Adipocyte (in vitro differentiated cells): ENCODE data around the gene PERM1.
"Not testable (repeated sequence)": the region's sequence is repeated elsewhere in the genome, so short reads cannot be mapped to it uniquely, and the experiment has no call there.

Experiments used
- DNase-seq: peaks from one replicate; pipeline ENCODE4 v3.0.0-alpha.2; 2015; ENCODE audit warnings: low read depth
- H3K27me3 ChIP-seq: replicated peaks from 2 replicates; pipeline ENCODE4 v1.7.0; 2013; ENCODE audit warnings: mild to moderate bottlenecking, low read length, moderate library complexity; ENCODE audit not compliant: control insufficient read depth, insufficient read depth
- H3K36me3 ChIP-seq: 2 replicates; pipeline ENCODE4 v1.7.0; 2013; ENCODE audit warnings: low read length, mild to moderate bottlenecking, moderate library complexity; ENCODE audit not compliant: control insufficient read depth, insufficient read depth, severe bottlenecking
- H3K4me1 ChIP-seq: 2 replicates; pipeline ENCODE4 v1.7.0; 2013; ENCODE audit warnings: mild to moderate bottlenecking, low read length, moderate library complexity; ENCODE audit not compliant: control insufficient read depth, insufficient read depth
- H3K4me3 ChIP-seq: 2 replicates; pipeline ENCODE4 v1.7.0; 2013; ENCODE audit warnings: mild to moderate bottlenecking, low read length, moderate library complexity
- H3K9ac ChIP-seq: 2 replicates; pipeline ENCODE4 v1.7.0; 2013; ENCODE audit warnings: mild to moderate bottlenecking, low read length, moderate library complexity
- H3K9me3 ChIP-seq: 2 replicates; pipeline ENCODE4 v1.7.0; 2013; ENCODE audit warnings: mild to moderate bottlenecking, low read length, moderate library complexity; ENCODE audit not compliant: control insufficient read depth

PERM1 gene

DNA sequence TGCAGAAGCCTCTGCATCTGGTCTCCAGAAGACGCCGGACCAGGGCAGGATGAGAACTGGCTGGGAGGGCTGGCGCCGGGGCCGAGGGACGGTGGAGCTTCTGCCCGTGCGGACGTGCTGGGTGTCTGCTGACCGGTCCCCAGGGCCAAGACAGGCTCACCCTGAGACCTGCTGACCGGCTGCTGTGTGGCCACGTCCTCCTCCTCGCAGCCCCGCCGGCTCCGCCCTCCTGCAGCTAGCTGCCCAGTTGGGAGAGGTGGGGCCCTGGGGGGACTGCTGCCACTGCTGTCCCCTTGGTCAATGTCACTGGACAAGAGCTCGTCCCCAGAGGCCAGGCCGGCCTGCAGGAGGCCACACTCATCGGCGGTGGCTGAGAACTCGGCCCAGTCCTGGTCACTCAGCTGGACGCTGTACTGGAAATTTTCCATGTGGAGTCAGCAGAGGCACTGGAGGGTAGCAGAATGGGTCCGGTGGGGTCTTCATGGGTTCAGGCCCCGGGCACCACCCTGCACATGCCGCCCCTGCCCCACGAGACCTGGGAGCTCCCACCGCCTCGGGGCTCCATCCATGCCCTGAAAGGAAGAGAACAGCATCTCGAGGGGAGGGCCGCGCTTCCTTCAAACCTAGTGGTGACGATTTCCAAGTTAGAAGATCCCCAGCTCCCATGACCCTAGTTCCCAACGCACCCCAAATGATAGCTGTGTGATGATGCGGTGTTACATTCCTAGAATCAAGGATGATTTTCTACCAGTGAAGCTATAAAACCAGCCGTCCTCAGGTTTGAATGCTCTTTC, 1.1 kb downstream of the PERM1 start:
- H3K9me3 ChIP-seq = no peaks in the 10 kb centered on the region
- no peaks in the 10 kb centered on the region for H3K4me1 ChIP-seq
- H3K9ac ChIP-seq = no peak overlapping the region
- peaks cover 55% of the 10 kb centered on the region for H3K27me3 ChIP-seq
- DNase-seq = no peak
- H3K4me3 ChIP-seq = no peak overlapping the region
- no peaks in the 10 kb centered on the region for H3K36me3 ChIP-seq

DNA sequence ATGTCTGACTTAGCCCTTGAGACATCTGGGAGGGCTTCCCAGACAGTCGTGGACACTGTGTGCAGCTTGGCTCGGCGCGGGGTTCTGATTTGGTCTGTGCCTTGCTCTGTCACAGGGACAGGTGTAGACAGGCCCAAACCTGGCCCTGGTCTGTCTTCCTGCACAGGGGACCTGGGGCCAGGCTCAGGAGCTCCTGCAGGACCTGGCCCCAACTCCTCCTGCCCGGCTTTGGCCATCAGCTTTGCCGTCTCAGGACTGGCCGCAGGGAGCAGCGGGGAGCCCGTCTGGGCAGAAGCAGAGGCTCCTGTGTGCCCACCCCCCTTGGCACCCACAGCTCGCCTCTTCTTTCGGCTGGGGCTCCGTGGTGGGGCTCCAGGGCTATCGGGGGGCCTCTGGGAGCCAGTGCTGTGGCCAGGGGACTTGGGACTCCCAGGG, 1.7 kb downstream of the PERM1 start:
- H3K27me3 ChIP-seq = peaks cover 55% of the 10 kb centered on the region

DNA sequence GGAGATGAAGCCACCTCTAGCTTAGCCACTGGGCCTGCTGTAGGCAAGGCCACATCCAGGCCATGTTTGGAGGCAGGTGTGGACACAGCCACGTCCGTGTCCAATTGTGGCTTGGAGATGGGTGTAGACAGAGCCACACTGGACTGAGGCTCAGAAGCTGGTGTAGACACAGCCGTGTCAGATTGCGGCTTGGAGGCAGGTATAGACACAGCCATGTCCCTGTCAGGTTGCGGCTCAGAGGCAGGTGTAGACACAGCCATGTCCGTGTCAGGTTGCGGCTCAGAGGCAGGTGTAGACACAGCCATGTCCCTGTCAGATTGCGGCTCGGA, 2.2 kb downstream of the PERM1 start:
- no peaks in the 10 kb centered on the region for H3K9me3 ChIP-seq
- peaks cover 55% of the 10 kb centered on the region for H3K27me3 ChIP-seq
- H3K4me1 ChIP-seq = no peaks in the 10 kb centered on the region
- no peak overlapping the region for H3K9ac ChIP-seq
- no peak overlapping the region for H3K4me3 ChIP-seq
- DNase-seq = no peak
- no peaks in the 10 kb centered on the region for H3K36me3 ChIP-seq

More for the DNA sequence above, 1.7 kb downstream of the PERM1 start:
- H3K9ac ChIP-seq = no peak overlapping the region
- no peak overlapping the region for H3K4me3 ChIP-seq
- no peaks in the 10 kb centered on the region for H3K9me3 ChIP-seq
- DNase-seq = no peak
- H3K4me1 ChIP-seq = no peaks in the 10 kb centered on the region
- H3K36me3 ChIP-seq = no peaks in the 10 kb centered on the region

DNA sequence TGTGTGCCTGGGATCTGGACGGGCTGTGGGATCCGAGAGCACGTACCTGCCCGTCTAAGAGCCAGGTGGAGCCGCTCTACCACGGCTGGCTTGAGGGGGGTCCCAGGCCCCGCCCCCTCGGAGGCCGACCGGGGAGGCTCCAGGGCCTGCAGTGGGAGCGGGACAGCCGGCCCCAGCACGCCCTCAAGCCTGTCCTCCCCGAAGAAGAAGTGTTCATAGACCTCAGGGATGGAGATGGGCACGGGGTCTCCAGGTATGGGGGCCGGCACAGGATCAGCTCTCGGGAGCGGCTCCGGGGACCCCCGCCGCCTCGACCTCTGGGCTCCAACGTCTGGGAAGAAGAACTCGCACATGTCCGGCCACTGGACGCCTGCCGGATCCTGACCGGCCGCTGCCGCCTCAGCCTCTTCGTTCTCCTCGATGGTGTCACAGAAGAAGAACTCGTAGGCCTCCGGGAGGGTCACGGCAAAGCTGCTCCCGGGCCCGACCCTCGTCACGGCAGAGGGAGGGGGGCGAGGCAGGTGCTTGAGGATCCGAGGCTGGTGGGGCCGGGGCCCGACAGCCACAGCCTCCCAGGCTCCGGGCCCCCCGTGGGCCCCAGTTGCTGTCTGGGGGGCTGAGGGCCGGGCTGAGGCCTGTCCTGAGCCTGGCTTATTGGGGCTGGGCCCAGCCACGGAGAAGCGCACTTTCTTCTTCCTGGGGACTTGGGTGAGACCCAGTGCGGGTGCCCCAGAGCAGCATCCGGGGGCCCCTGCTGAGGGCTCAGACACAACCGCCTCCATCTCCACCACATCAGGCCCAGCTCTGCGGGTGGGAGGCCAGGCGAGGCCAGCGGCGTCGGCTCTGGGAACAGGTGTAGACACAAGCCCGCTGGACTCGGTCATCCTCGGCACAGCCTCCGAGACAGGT, 2.8 kb downstream of the PERM1 start:
- peaks cover 56% of the 10 kb centered on the region for H3K27me3 ChIP-seq
- H3K9me3 ChIP-seq = no peaks in the 10 kb centered on the region
- DNase-seq = no peak
- H3K4me1 ChIP-seq = no peaks in the 10 kb centered on the region
- no peaks in the 10 kb centered on the region for H3K36me3 ChIP-seq
- no peak overlapping the region for H3K9ac ChIP-seq
- H3K4me3 ChIP-seq = no peak overlapping the region

DNA sequence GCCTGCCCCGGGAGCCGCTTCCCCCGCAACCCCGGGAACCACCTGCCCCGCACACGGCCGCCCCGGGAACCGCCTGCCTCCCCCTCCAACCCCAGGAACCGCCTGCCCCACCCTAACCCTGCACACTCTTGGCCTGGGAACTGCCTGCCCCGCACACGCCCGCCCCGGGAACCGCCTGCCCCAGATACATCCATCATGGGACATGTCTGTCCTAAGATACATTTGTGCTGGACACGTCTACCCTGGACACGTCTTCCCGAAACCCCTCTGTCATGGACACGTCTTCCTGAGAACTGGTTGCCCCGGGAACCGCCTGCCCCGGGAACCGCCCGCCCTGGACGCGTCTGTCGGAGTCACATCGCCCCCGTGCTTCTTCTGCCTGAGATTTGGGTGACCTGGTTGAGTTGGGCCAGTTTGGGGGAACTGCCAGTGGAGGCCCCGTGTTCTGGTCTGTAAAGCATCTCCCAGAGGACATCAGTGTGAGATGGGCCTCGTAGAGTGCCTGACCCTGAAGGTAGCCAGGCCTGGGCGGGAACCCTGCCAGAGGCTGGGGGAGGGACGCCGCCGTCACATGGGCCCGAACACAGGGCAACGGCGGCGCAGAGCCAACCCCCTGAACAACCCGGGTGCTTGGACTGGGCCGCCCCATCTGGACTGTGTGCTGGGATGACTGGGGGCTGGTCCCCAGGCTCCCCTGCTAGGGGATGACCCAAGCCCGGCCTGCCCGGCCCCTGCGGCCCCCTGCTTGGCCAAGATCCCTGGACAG, 3.6 kb downstream of the PERM1 start:
- Histone ChIP-seq H3K4me3 (no peak overlapping the region), H3K4me1 (no peaks in the 10 kb centered on the region), H3K36me3 (no peaks in the 10 kb centered on the region), H3K9ac (no peak overlapping the region), H3K9me3 (no peaks in the 10 kb centered on the region), H3K27me3 (peaks cover 55% of the 10 kb centered on the region)
- DNase-seq = no peak

DNA sequence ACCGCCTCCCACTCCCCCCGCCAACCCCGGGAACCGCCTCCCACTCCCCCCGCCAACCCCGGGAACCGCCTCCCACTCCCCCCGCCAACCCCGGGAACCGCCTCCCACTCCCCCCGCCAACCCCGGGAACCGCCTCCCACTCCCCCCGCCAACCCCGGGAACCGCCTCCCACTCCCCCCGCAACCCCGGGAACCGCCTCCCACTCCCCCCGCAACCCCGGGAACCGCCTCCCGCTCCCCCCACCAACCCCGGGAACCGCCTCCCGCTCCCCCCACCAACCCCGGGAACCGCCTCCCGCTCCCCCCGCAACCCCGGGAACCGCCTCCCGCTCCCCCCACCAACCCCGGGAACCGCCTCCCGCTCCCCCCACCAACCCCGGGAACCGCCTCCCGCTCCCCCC, 5.1 kb downstream of the PERM1 start:
- not testable (repeated sequence) for H3K36me3 ChIP-seq, H3K4me3 ChIP-seq, DNase-seq, H3K9me3 ChIP-seq, H3K4me1 ChIP-seq, H3K9ac ChIP-seq
- peaks cover 41% of the 10 kb centered on the region for H3K27me3 ChIP-seq

DNA sequence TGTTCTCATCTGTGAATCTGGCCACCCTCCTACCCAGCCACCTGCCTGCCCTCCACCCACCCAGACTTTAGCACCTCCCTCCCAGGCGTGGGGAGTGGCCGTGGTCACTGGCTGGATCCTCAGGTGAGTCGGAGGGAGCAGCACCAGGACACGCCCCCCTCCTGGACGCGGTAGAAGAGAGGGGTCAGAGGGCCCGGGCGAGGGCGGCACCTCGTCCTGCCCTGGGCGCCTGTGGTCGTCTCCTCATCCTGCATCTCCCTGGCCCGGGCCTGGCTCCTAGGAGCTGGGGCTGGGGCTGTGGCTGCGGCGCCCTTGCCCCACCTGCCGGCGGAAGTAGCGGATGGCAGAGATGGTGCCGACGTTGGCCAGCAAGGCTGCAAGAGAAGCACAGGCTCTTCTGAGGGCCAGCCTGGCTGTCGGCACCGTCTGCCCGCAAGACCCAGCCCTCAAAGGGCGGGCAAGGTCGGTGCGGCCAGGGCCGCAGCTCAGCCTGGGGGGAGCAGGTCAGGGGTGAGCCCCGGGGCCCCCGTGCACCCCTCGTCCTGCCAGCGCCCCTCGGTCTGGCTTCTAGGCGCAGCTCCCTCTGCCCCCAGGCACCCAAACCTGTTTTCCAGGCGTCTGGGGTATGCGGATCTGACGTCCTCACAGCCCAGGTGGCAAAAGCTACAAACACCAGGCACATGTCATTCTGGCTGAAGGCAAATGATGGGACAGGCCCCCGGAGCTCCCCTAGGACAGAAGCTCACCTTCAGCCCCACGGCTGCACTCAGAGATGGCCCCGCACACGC, 5.8 kb downstream of the PERM1 start:
- Histone ChIP-seq H3K4me3 (no peak overlapping the region), H3K9ac (no peak overlapping the region), H3K9me3 (no peaks in the 10 kb centered on the region), H3K27me3 (peaks cover 34% of the 10 kb centered on the region), H3K4me1 (no peaks in the 10 kb centered on the region), H3K36me3 (no peaks in the 10 kb centered on the region)
- peak; percentile 80 for DNase-seq

DNA sequence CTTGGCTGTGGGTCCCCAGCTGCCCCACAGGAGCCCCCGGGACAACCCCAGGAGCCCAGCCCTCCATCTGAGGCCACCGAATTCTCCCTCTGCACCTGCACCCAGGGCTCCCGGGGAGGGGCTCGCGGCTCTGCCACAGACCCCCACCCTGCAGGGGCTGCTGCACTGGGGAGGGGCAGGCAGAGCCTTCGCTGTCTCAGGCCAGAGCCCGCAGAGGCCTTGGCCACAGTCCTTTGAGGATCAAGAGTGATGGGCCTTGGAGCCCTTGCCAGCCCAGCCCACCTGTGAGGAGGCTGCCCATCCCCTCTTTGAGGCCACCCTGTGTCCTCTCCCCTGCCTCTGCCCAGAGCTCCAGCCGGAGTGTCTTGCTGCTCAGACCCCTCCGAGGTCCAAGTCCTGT, 6.5 kb downstream of the PERM1 start:
- Histone ChIP-seq H3K27me3 (peaks cover 33% of the 10 kb centered on the region), H3K4me1 (no peaks in the 10 kb centered on the region), H3K36me3 (no peaks in the 10 kb centered on the region), H3K9ac (no peak overlapping the region), H3K4me3 (no peak overlapping the region), H3K9me3 (no peaks in the 10 kb centered on the region)
- DNase-seq = no peak

DNA sequence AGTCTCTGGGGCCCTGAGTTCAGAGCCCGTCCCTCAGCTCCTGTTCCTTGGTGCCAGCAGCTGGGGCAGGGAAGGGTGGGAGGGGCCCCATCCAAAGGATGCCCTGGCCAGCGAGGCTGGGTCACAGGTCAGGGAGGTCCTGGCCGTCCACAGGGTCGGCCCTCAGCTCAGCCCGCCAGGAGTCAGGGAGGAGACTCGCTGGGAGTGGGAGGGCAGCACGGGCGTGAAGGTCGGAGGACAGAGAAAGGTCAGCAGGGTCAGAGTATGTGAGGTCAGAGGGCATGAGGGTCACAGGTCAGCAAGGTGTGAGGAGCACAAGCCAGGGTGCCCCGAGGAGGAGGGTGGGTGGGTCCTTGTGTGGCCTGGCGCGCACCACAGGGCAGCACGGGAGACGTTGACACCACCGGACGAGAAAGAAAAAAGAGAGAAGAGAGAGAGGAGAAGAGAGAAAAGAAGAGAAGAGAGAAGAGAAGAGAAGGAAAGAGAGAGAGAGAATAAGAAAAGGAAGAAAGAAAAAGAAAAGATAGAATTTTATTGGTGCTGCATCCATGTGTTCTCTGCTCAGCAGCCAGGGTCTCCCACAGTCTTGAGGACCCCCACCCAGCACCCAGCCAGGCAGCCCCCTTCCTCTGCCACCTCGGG, 7.1 kb downstream of the PERM1 start:
- H3K4me3 ChIP-seq = no peak overlapping the region
- no peaks in the 10 kb centered on the region for H3K36me3 ChIP-seq
- DNase-seq = no peak
- H3K4me1 ChIP-seq = no peaks in the 10 kb centered on the region
- no peaks in the 10 kb centered on the region for H3K9me3 ChIP-seq
- no peak overlapping the region for H3K9ac ChIP-seq
- H3K27me3 ChIP-seq = peaks cover 33% of the 10 kb centered on the region

DNA sequence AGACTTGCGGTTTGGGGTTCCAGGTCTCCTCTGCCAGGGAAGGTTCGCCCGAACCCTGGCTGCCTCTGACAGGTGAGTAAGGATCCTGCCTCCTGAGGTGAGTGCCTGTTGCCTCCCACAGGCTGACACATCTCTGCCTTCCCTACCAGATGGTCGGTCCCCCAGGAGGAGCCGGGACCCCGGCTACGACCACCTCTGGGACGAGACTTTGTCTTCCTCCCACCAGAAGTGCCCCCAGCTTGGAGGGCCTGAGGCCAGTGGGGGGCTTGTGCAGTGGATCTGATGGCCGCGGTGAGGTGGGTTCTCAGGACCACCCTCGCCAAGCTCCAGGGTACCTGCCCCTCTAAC, 7.6 kb downstream of the PERM1 start:
- Histone ChIP-seq H3K9ac (no peak overlapping the region), H3K27me3 (peaks cover 30% of the 10 kb centered on the region), H3K4me1 (no peaks in the 10 kb centered on the region), H3K9me3 (no peaks in the 10 kb centered on the region), H3K36me3 (no peaks in the 10 kb centered on the region), H3K4me3 (no peak overlapping the region)
- DNase-seq = no peak
